Epithelial cell of proximal tubule (primary cell): ENCODE results near the gene PTGFRN. TPM values are rescaled to one million over a fixed set of nuclear protein-coding genes. Genes with fewer than 3 reads are reported as not detected.
"Not testable (repeated sequence)": the region's sequence is repeated elsewhere in the genome, so short reads cannot be mapped to it uniquely, and the experiment has no call there.

ENCODE experiments used
- DNase-seq: peaks from one replicate; pipeline ENCODE4 v3.0.0-alpha.2; 2011; ENCODE audit warnings: low read depth
- H3K4me3 ChIP-seq: 2 replicates; pipeline ENCODE4 v1.5.1; 2011; ENCODE audit warnings: low read depth, mild to moderate bottlenecking, low read length
- total RNA-seq: library from RNA; depleted of rRNA; stranded (reverse); fragments of >200 nt; gene quantifications from 2 replicates; pipeline ENCODE4 v1.2.3, GENCODE V29; 2015
- TF ChIP-seq, protein P1 (sequence below): conservative IDR thresholded peaks from 2 replicates; pipeline ENCODE4 v1.5.1; 2012; ENCODE audit warnings: low read depth, mild to moderate bottlenecking, low read length

PTGFRN gene
- total RNA-seq, 1 donor from 2014 or later: 86.3 TPM

DNA sequence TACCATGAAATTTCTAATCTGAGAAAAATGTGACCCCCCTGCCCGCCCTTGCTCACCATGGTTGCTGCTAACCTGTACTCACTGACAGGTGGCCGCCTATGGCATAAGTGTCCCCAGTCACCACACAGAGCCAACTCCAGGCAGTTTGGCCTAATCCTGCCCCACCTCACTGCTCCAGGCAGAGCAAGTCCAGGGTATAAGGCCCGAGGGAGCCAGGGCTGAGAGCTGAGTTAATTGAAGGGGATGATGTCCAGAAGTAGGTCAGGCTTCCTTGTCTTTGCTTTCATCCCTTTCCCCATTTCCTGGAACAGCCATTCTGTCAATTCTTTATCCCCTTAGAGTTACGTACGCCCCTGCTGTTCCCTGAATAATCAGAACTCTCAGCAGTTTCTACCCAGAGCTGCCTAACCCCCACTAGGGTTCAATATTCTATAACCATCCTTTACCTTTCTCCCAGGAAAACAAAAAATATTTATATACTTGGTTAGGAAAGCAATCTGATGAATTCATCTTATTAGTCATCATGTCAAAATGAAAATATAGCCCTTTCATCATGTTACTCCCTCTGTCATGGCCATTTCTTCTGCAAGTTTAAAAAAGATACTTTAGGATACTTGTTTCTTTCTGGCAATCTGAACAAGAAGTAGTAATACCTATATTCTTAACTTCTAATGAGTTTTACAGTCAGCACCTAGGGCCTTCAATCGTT lies 62.4 kb downstream of the PTGFRN start:
- TF ChIP-seq, protein P1, sequence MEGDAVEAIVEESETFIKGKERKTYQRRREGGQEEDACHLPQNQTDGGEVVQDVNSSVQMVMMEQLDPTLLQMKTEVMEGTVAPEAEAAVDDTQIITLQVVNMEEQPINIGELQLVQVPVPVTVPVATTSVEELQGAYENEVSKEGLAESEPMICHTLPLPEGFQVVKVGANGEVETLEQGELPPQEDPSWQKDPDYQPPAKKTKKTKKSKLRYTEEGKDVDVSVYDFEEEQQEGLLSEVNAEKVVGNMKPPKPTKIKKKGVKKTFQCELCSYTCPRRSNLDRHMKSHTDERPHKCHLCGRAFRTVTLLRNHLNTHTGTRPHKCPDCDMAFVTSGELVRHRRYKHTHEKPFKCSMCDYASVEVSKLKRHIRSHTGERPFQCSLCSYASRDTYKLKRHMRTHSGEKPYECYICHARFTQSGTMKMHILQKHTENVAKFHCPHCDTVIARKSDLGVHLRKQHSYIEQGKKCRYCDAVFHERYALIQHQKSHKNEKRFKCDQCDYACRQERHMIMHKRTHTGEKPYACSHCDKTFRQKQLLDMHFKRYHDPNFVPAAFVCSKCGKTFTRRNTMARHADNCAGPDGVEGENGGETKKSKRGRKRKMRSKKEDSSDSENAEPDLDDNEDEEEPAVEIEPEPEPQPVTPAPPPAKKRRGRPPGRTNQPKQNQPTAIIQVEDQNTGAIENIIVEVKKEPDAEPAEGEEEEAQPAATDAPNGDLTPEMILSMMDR: no peak
- H3K4me3 ChIP-seq: no peak overlapping the region
- no peak for DNase-seq

DNA sequence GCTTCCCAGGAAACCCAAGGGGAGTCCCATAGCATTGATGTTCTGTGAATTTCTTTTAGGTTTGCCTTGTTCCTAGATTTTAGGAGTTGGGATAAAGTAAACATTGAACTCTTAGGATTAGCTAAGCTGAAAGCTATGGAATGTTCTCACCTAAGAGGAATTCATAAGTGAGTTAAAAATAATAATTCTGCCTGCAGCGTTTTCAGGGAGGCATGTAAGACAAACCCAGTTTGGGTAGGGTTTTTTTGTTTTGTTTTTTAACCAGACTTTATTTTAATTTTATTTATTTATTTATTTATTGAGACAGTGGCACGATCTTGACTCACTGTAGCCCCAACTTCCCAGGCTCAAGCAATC lies 62.9 kb downstream of the PTGFRN start:
- no peak overlapping the region for H3K4me3 ChIP-seq
- no peak for DNase-seq
- TF ChIP-seq, protein P1: no peak

DNA sequence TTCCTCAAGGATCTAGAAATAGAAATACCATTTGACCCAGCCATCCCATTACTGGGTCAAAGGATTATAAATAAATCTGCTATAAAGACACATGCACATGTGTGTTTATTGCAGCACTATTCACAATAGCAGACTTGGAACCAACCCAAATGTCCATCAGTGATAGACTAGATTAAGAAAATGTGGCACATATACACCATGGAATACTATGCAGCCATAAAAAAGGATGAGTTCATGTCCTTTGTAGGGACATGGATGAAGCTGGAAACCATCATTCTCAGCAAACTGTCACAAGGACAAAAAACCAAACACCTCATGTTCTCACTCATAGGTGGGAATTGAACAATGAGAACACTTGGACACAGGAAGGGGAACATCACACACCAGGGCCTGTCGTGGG lies 70.6 kb downstream of the PTGFRN start:
- not testable (repeated sequence) for H3K4me3 ChIP-seq, DNase-seq

DNA sequence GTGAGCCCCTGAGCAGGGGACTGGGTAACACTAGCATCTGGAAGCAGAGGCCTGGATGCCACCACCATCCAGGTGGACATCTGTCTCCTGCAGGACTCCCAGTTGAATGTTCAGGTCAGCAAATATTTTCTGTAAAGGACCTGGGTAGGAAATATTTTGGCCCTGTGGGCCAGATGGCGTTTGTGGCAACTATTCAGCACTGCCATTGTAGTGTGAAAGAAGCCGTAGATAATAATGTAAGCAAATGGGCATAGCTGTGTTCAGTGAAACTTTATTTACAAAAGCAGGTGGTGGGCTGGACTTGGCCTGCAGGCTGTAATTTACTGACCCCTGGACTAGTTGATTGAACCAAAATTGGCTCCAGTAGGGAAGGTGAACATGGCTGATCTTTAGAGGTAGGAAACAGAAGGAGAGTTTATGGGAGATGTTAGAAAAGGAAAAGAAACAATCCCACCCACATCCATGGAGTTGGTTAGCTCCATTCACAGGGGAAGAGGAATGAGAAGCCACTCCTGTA lies 71.9 kb downstream of the PTGFRN start:
- no peak overlapping the region for H3K4me3 ChIP-seq
- TF ChIP-seq, protein P1: no peak
- no peak for DNase-seq

DNA sequence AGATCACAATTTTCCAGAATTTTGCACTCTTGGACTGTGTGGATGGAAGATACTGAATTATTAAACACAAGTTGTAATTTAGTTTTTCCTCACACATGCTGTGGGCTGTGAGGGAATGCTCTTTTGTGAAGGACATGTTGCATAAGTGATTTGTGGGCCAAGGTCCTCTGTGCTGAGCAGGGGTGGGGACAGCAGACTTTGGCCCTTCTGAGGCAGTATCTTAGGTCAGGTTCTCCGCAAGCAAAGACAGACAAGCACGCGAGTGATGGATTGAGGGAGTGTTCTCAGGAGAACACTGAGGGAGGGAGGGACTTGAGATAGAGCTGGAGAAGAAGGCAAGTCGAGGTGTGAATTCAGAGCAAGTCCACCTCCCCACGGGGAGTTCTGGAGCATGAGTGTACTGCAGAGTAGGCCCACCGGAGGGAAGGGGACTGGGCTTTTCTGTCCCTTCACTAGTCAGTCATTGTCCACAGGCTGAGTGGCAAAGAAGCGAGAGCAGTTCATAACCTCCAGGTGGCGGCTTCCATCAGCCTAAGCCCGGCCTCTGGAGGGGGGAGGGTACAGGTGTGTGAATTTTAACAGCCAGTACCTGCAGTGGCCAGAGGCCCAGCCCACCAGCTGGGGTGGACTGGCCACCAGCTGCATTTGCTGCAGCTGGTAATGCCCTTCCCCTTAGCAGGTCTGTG lies 72.7 kb downstream of the PTGFRN start:
- TF ChIP-seq, protein P1: no peak
- no peak for DNase-seq
- no peak overlapping the region for H3K4me3 ChIP-seq

DNA sequence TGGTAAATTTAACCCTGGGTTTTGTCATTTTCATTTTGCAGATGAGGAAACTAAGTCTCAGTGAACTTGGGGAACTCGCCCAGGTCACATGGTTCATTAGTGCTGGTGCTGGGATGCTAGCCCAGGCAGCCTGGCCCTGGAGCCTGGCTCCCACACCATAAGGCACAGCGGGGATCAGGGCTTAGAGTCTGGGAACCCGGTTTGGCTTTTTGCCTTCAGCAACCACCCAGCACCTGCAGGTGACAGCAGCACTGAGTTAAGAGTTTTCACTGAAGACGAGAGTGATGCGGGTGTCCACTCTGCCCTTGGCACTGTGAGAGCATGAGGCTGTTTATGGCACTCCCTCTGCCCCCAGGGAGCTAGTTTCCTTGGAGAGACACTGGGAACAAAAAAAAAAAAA lies 73.4 kb downstream of the PTGFRN start:
- no peak overlapping the region for H3K4me3 ChIP-seq
- TF ChIP-seq, protein P1: no peak
- DNase-seq: no peak

DNA sequence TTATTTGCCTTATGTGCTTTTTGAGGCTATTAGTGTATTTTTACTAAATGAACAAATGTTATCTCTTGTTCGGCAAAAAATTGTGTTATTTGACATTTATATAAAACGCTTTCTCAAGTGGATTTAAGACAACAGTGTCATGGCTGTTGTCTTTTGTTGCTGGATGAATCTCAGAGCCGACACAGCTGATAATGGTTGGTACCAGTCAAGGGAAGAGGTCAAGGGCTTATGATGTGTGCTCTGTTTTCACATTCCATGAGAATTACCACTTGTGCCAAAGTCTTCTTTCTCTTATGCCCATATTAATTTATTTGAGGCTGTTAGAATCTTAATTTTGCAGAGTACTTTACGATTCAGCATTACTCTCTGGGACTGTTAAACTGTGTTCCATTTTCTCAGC lies 74.0 kb downstream of the PTGFRN start:
- H3K4me3 ChIP-seq: no peak overlapping the region
- no peak for DNase-seq
- TF ChIP-seq, protein P1: no peak
